Mucosa of rectum (tissue), 2 donors: Measurements from ENCODE around the gene ZPR1.
"Not testable (repeated sequence)": the region's sequence is repeated elsewhere in the genome, so short reads cannot be mapped to it uniquely, and the experiment has no call there.

ENCODE experiments used
- H3K27ac ChIP-seq, 2 donors: one replicate each; pipeline ENCODE4 v1.7.0; 2013; ENCODE audit warnings: inconsistent platforms in 2 of 2, low read depth in 2 of 2, low read length in 2 of 2
- H3K27me3 ChIP-seq, 2 donors: one replicate each; pipeline ENCODE4 v1.7.0; 2013; ENCODE audit warnings: low read length in 2 of 2; ENCODE audit not compliant: control insufficient read depth in 2 of 2, insufficient read depth in 2 of 2
- H3K36me3 ChIP-seq, 2 donors: one replicate each; pipeline ENCODE4 v1.7.0; 2013; ENCODE audit warnings: low read length in 2 of 2; ENCODE audit not compliant: control insufficient read depth in 2 of 2, insufficient read depth in 2 of 2
- H3K4me1 ChIP-seq, 2 donors: one replicate each; pipeline ENCODE4 v1.7.0; 2013; ENCODE audit warnings: low read length in 2 of 2, mild to moderate bottlenecking in 1 of 2; ENCODE audit not compliant: control insufficient read depth in 2 of 2, insufficient read depth in 2 of 2
- H3K4me3 ChIP-seq, 2 donors: one replicate each; pipeline ENCODE4 v1.7.0; 2013; ENCODE audit warnings: low read length in 2 of 2
- H3K9ac ChIP-seq, 2 donors: one replicate each; pipeline ENCODE4 v1.7.0; 2013; ENCODE audit warnings: low read length in 2 of 2, low read depth in 1 of 2, mild to moderate bottlenecking in 1 of 2
- H3K9me3 ChIP-seq, 2 donors: one replicate each; pipeline ENCODE4 v1.7.0; 2013; ENCODE audit warnings: low read length in 2 of 2; ENCODE audit not compliant: control insufficient read depth in 2 of 2
- donor health status: healthy.
- donor health status: Normal muscosa, but diverticular disease.

The ZPR1 gene

DNA sequence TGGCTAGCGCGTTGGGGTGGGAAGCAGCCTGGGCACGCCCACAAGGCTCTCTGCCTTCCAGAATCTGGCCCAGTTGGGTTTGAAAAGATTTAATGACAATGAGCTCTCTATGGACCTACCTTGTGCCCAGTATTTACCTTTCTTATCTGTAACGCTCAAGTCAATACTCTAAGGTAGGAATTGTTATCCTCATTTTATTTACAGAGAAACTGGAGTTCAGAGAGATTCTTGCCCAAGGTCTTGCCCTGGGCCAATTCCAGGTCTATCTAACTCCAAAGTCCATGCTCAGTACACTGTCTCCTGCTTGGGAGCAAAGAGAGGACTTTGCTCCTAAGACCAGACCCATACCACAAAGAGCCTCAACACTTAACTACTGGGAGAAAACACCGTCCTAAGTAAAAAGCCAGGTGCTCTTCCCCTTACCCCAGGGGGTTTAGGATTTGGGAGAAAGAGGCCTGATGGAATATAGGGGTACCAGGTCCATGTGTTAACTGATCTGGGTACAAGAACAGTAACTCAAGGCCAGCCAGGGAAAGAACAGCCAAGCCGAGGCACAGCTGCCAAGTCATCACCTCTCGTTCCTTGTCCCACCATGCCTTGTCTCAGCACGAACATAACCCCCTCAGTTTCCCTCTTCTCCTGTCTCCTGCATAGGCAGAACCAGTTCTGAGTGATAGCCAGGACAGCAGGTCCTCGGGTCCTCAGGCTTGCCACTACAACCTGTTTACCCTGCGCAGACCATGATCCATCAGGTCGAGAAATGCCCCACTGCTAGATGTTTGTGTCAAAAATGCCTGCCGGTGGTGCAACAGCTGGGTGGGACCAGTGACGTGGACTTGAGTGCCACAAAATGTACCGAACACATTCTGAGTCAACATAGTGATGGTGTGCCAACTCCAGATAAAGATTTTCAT is 20.7 kb upstream of the ZPR1 start:
- Histone ChIP-seq H3K27me3 (no peaks in the 10 kb centered on the region), H3K9ac (no peak overlapping the region), H3K36me3 (no peaks in the 10 kb centered on the region), H3K4me1 (peaks cover 0 to 5% of the 10 kb centered on the region in 2 donors), H3K9me3 (no peaks in the 10 kb centered on the region), H3K27ac (no peak overlapping the region), H3K4me3 (no peak overlapping the region)

DNA sequence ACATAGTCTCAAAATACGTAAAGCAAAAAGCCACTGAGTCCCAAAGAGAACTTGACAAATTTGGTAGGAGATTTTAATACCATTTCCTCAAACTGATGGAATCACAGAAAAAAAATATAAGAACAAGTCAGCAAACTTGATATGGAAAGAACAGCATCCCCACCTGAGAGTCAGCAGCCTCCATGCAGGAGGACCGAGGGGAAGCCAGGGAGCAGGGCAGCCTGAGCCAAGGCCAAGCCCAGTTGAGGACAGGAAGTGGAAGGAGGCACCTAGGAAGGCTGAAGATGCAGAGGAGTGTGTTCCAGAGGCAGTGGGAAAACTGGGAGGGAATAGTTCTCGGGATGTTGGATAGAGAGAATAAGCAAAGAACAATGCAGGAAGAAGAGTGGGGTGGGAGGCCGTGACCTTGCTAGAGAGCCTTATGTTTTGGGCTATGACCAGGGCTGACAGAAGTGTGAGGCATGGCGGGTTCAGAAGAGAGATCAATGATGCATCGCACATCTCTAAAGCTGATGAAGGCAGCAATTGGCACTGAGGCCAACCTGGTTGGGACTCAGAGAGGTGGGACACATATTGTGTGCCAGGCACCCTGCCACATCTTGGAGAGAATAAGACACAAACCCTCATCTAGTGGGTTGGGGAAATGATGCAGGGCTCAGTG is 19.9 kb upstream of the ZPR1 start:
- Histone ChIP-seq H3K27ac (no peak overlapping the region), H3K4me3 (no peak overlapping the region), H3K27me3 (no peaks in the 10 kb centered on the region), H3K4me1 (peaks cover 0 to 5% of the 10 kb centered on the region in 2 donors), H3K9me3 (no peaks in the 10 kb centered on the region), H3K9ac (no peak overlapping the region), H3K36me3 (no peaks in the 10 kb centered on the region)

DNA sequence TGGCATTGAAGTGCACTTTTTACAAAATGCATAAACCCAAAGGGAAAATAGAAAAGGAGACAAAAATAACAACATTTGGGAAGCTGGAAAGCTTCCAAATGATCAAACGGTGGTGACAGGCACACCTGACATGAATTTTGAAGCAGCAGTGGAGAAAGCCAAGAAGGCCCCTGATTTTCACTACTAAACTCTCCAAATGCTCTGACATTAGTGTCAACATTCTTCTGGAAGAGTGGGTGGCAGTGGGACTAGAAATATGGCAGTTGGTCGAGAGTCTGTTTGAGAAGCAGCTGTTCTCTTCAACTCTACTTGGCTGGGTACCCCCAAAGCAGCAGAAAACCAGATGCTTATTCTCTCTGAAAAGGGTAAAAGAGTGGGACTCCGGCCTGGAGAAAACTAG is 16.2 kb upstream of the ZPR1 start:
- H3K36me3 ChIP-seq, result no peaks in the 10 kb centered on the region
- no peak overlapping the region for H3K9ac ChIP-seq
- H3K4me1 ChIP-seq, result peaks cover 0 to 5% of the 10 kb centered on the region in 2 donors
- H3K27me3 ChIP-seq, result no peaks in the 10 kb centered on the region
- H3K4me3 ChIP-seq, result no peak overlapping the region
- no peak overlapping the region for H3K27ac ChIP-seq
- no peaks in the 10 kb centered on the region for H3K9me3 ChIP-seq

DNA sequence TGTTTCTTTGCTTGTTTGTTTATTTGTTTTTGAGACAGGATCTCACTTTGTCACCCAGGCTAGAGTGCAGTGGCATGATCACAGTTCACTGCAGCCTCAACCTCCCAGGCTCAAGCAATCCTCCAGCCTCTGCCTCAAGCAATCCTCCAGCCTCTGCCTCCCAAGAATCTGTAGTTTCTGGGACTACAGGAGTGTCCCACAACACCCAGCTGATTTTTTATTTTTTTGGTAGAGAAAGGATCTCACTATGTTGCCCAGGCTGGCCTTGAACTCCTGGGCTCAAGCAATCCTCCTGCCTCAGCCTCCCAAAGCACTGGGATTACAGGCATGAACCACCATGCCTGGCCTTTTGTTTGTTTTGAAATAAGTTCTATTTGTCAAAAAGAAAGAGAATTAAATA is 13.8 kb upstream of the ZPR1 start:
- H3K9me3 ChIP-seq, H3K4me3 ChIP-seq, H3K4me1 ChIP-seq, H3K36me3 ChIP-seq, H3K27ac ChIP-seq, H3K9ac ChIP-seq, H3K27me3 ChIP-seq: not testable (repeated sequence)

- Histone ChIP-seq H3K9ac (no peak overlapping the region), H3K36me3 (no peaks in the 10 kb centered on the region), H3K27me3 (no peaks in the 10 kb centered on the region), H3K4me1 (no peaks in the 10 kb centered on the region), H3K9me3 (no peaks in the 10 kb centered on the region), H3K27ac (no peak overlapping the region), H3K4me3 (no peak overlapping the region)
Observed at GRCh38 chr11:116800610-116801009, 12.8 kb upstream of the ZPR1 start.

GRCh38 chr11:116798368-116798767 is 10.5 kb upstream of the ZPR1 start:
- Histone ChIP-seq H3K27me3 (no peaks in the 10 kb centered on the region), H3K9me3 (no peaks in the 10 kb centered on the region), H3K4me1 (no peaks in the 10 kb centered on the region), H3K9ac (no peak overlapping the region), H3K4me3 (no peak overlapping the region), H3K36me3 (no peaks in the 10 kb centered on the region), H3K27ac (no peak overlapping the region)

DNA sequence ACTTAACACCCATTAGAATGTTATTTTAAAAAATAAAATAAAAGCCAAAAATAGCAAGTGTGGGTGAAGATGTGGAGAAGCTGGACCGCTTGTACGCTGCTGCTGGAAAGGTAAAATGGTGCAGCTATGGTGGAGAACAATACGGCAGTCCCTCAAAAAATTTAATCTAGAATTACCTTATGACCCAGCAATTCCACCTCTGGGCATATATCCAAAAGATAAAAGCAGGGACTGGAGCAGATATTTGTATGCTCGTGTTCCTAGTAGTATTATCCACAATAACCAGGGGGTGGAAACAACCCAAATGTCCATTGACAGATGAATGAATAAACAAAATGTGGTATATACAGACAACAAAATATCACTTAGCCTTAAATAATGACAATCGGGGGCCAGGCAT is 10.0 kb upstream of the ZPR1 start:
- Histone ChIP-seq H3K36me3 (no peaks in the 10 kb centered on the region), H3K4me1 (no peaks in the 10 kb centered on the region), H3K27me3 (no peaks in the 10 kb centered on the region), H3K9me3 (no peaks in the 10 kb centered on the region), H3K4me3 (no peak overlapping the region), H3K27ac (no peak overlapping the region), H3K9ac (no peak overlapping the region)

- Histone ChIP-seq H3K4me3 (no peak overlapping the region), H3K27ac (no peak overlapping the region), H3K36me3 (no peaks in the 10 kb centered on the region), H3K9ac (no peak overlapping the region), H3K9me3 (no peaks in the 10 kb centered on the region), H3K27me3 (no peaks in the 10 kb centered on the region), H3K4me1 (no peaks in the 10 kb centered on the region)
Observed at GRCh38 chr11:116796548-116796947, 8.7 kb upstream of the ZPR1 start.

- H3K27ac ChIP-seq, result no peak overlapping the region
Observed at GRCh38 chr11:116794851-116795250, 7.0 kb upstream of the ZPR1 start.

GRCh38 chr11:116793772-116794097 is 5.9 kb upstream of the ZPR1 start:
- no peak overlapping the region for H3K27ac ChIP-seq
- no peak overlapping the region for H3K9ac ChIP-seq
- H3K36me3 ChIP-seq, result no peaks in the 10 kb centered on the region
- no peaks in the 10 kb centered on the region for H3K9me3 ChIP-seq
- peaks cover 0 to 3% of the 10 kb centered on the region in 2 donors for H3K27me3 ChIP-seq
- H3K4me1 ChIP-seq, result peaks cover 0 to 3% of the 10 kb centered on the region in 2 donors
- no peak overlapping the region for H3K4me3 ChIP-seq

More at GRCh38 chr11:116794851-116795250, 7.0 kb upstream of the ZPR1 start:
- H3K4me1 ChIP-seq, result peaks cover 0 to 3% of the 10 kb centered on the region in 2 donors
- H3K4me3 ChIP-seq, result no peak overlapping the region
- H3K9me3 ChIP-seq, result no peaks in the 10 kb centered on the region
- H3K9ac ChIP-seq, result no peak overlapping the region
- no peaks in the 10 kb centered on the region for H3K36me3 ChIP-seq
- no peaks in the 10 kb centered on the region for H3K27me3 ChIP-seq
